Measurements from ENCODE around the gene OLFML2A.

- TF ChIP-seq SMC3 (conservative IDR thresholded peaks at IDR 0.05; ENCODE audit: poor library complexity) (no peak), CTCF (IDR thresholded peaks at IDR 0.05; ENCODE audit: poor library complexity, severe bottlenecking) (no peak), EP300 (conservative IDR thresholded peaks at IDR 0.05; ENCODE audit: poor library complexity, severe bottlenecking) (no peak)
These were observed 41.8 kb upstream of the OLFML2A start for GRCh38 chr9:124735121-124735520.

Data from neural cell (in vitro differentiated cells).